CD1c-positive myeloid dendritic cell (primary cell): ENCODE measurements around the gene TRAPPC3.

Experiments used
- DNase-seq: peaks from one replicate; pipeline ENCODE4 v3.0.0-alpha.2; 2016; ENCODE audit errors: extremely low spot score

Gene TRAPPC3

GRCh38 chr1:36100376-36100775, 48.9 kb downstream of the TRAPPC3 start:
- no peak for DNase-seq

- peak; percentile 77 for DNase-seq
Observed at GRCh38 chr1:36099681-36100341, 49.5 kb downstream of the TRAPPC3 start.

- DNase-seq, result no peak
Observed at GRCh38 chr1:36098650-36099365, 50.5 kb downstream of the TRAPPC3 start.

GRCh38 chr1:36097693-36098585, 51.3 kb downstream of the TRAPPC3 start:
- no peak for DNase-seq

GRCh38 chr1:36096500-36097432, 52.5 kb downstream of the TRAPPC3 start:
- DNase-seq, result no peak

GRCh38 chr1:36095760-36096405, 53.4 kb downstream of the TRAPPC3 start:
- DNase-seq, result peak; percentile 82

- no peak for DNase-seq
Observed at GRCh38 chr1:36094621-36095061, 54.6 kb downstream of the TRAPPC3 start.

GRCh38 chr1:36093929-36094328, 55.4 kb downstream of the TRAPPC3 start:
- DNase-seq, result peak; percentile 61

- no peak for DNase-seq
Observed at GRCh38 chr1:36093226-36093625, 56.1 kb downstream of the TRAPPC3 start.

GRCh38 chr1:36092798-36093185, 56.5 kb downstream of the TRAPPC3 start:
- no peak for DNase-seq

- DNase-seq, result no peak
Observed at GRCh38 chr1:36092166-36092797, 57.0 kb downstream of the TRAPPC3 start.

GRCh38 chr1:36091698-36092097, 57.6 kb downstream of the TRAPPC3 start:
- no peak for DNase-seq

- DNase-seq, result no peak
Observed at GRCh38 chr1:36091141-36091540, 58.1 kb downstream of the TRAPPC3 start.

- peak; percentile 82 for DNase-seq
Observed at GRCh38 chr1:36089393-36090121, 59.7 kb downstream of the TRAPPC3 start.

- peak; percentile 95 for DNase-seq
Observed at GRCh38 chr1:36088577-36089392, 60.5 kb downstream of the TRAPPC3 start, which contains the start of gene ADPRS. Gene ADPRS (plus strand): TSS chr1:36088892. CDS start chr1:36088905, 13 bp downstream.

GRCh38 chr1:36088265-36088576, 61.1 kb downstream of the TRAPPC3 start:
- no peak for DNase-seq

- no peak for DNase-seq
Observed at GRCh38 chr1:36087233-36088123, 61.8 kb downstream of the TRAPPC3 start.
